GM18498 (cell line): ENCODE measurements around the gene SMIM22.

ENCODE experiments used
- ATAC-seq: cut with Tn5 transposase; IDR thresholded peaks from one replicate; pipeline ENCODE4 v1.9.1; 2021; ENCODE audit warnings: mild to moderate bottlenecking, moderate library complexity; ENCODE audit not compliant: unreplicated experiment

SMIM22 gene

GRCh38 chr16:4795828-4796572, 831 bp downstream of the SMIM22 start:
- ATAC-seq = no peak

GRCh38 chr16:4796982-4797804, 2.0 kb downstream of the SMIM22 start:
- ATAC-seq = no peak

GRCh38 chr16:4797805-4798252, 2.7 kb downstream of the SMIM22 start:
- ATAC-seq = no peak

GRCh38 chr16:4798456-4798855, 3.3 kb downstream of the SMIM22 start:
- no peak for ATAC-seq

- ATAC-seq = no peak
Measured at GRCh38 chr16:4799171-4799855, 4.1 kb downstream of the SMIM22 start.

- ATAC-seq = no peak
Measured at GRCh38 chr16:4800290-4801041, 5.3 kb downstream of the SMIM22 start.

GRCh38 chr16:4801051-4801961, 6.1 kb downstream of the SMIM22 start:
- ATAC-seq = no peak

GRCh38 chr16:4801962-4802658, 6.9 kb downstream of the SMIM22 start, which contains the start of gene ROGDI:
ROGDI (minus strand) TSS chr16:4802633; CDS start chr16:4802571, 62 bp downstream.
- peak; percentile 64 for ATAC-seq

- peak; percentile 94 for ATAC-seq
Measured at GRCh38 chr16:4802659-4803287, 7.6 kb downstream of the SMIM22 start.

GRCh38 chr16:4803401-4803844, 8.3 kb downstream of the SMIM22 start:
- no peak for ATAC-seq

GRCh38 chr16:4803898-4804762, 9.0 kb downstream of the SMIM22 start:
- ATAC-seq = no peak

GRCh38 chr16:4805231-4805630, 10.1 kb downstream of the SMIM22 start:
- no peak for ATAC-seq

- no peak for ATAC-seq
Measured at GRCh38 chr16:4806280-4806679, 11.1 kb downstream of the SMIM22 start.

GRCh38 chr16:4811242-4811641, 16.1 kb downstream of the SMIM22 start:
- ATAC-seq = no peak

- ATAC-seq = no peak
Measured at GRCh38 chr16:4811773-4812172, 16.6 kb downstream of the SMIM22 start.

GRCh38 chr16:4813251-4814003, 18.3 kb downstream of the SMIM22 start:
- ATAC-seq = no peak

GRCh38 chr16:4814046-4814445, 18.9 kb downstream of the SMIM22 start:
- ATAC-seq = no peak
